K562 (cell line): Measurements from ENCODE around the gene OSBPL3. TPM values are rescaled to one million over a fixed set of nuclear protein-coding genes. Genes with fewer than 3 reads are reported as not detected.

Source experiments
- FOSL1 ChIP-seq: fragments of 200-800 bp; sonication (Bioruptor generic); conservative IDR thresholded peaks from 2 replicates; pipeline ENCODE4 v1.6.1; 2016; ENCODE audit warnings: missing genetic modification characterization, missing compliant biosample characterization
- HDAC1 ChIP-seq, 2 experiments: fragments of 450-650 bp; IDR thresholded peaks; 2 replicates each; pipeline ENCODE4 v1.6.1; 2016 to 2017; ENCODE audit warnings: inconsistent platforms in 1 of 2, mild to moderate bottlenecking in 1 of 2, moderate library complexity in 1 of 2
- HEY1 ChIP-seq: fragments of 250-450 bp; sonication (Bioruptor Pico); IDR thresholded peaks from 2 replicates; pipeline ENCODE4 v1.5.0; 2020; ENCODE audit warnings: mild to moderate bottlenecking, moderate library complexity, borderline replicate concordance
- MIER1 ChIP-seq: fragments of 450-650 bp; IDR thresholded peaks from 2 replicates; pipeline ENCODE4 v1.6.1; 2016; ENCODE audit warnings: antibody characterized with exemption, mild to moderate bottlenecking, low read depth
- NCOA2 ChIP-seq, 2 experiments: fragments of 450-650 bp; IDR thresholded peaks; 2 replicates each; pipeline ENCODE4 v1.6.1; 2018; ENCODE audit warnings: mild to moderate bottlenecking in 2 of 2, moderate library complexity in 1 of 2; ENCODE audit not compliant: partially characterized antibody in 2 of 2
- POLR2A ChIP-seq: fragments of 450-650 bp; conservative IDR thresholded peaks from 2 replicates; pipeline ENCODE4 v1.6.1; 2016
- POLR2G ChIP-seq: fragments of 200-400 bp; formaldehyde crosslinking; IDR thresholded peaks from 2 replicates; pipeline ENCODE4 v1.6.1; 2017; ENCODE audit warnings: low read depth, mild to moderate bottlenecking, antibody characterized with exemption, low read length, moderate library complexity
- RBBP5 ChIP-seq: fragments of 200-600 bp; sonication (generic); IDR thresholded peaks from 2 replicates; pipeline ENCODE4 v1.6.1; 2012; ENCODE audit warnings: borderline replicate concordance, mild to moderate bottlenecking, low read length, control low read depth, inconsistent platforms; ENCODE audit not compliant: insufficient read depth, poor library complexity, severe bottlenecking
- SMAD1 ChIP-seq: fragments of 150-350 bp; IDR thresholded peaks from 2 replicates; pipeline ENCODE4 v1.6.1; 2014; ENCODE audit warnings: low read length, low read depth; ENCODE audit not compliant: partially characterized antibody
- STAT5B ChIP-seq: fragments of 250-450 bp; sonication (Bioruptor Pico); IDR thresholded peaks from 2 replicates; pipeline ENCODE4 v1.8.0; 2021; ENCODE audit warnings: mild to moderate bottlenecking, inconsistent platforms
- TEAD4 ChIP-seq, 2 experiments: sonication (generic) in 1 of 2; formaldehyde crosslinking in 1 of 2; IDR thresholded peaks; 2 replicates each; pipeline versions ENCODE4 v1.6.1 to v1.8.0; 2012 to 2022; ENCODE audit warnings: borderline replicate concordance in 1 of 2, inconsistent platforms in 1 of 2, low read length in 1 of 2, mild to moderate bottlenecking in 1 of 2, missing genetic modification reagents in 1 of 2
- ZNF143 ChIP-seq: sonication (generic); formaldehyde crosslinking; IDR thresholded peaks from 2 replicates; pipeline ENCODE4 v1.9.0; 2022; ENCODE audit warnings: mild to moderate bottlenecking, missing genetic modification reagents
- ZNF551 ChIP-seq: fragments of 250-450 bp; sonication (Bioruptor Pico); IDR thresholded peaks from 2 replicates; pipeline ENCODE4 v1.5.0; 2021; ENCODE audit warnings: mild to moderate bottlenecking, moderate library complexity
- polyA plus RNA-seq, 8 experiments: library from polyadenylated mRNA; depleted of rRNA in 4 of 8; stranded (reverse) in 5 of 8; unstranded in 3 of 8; fragments of >200 nt; fragmentation: Nextera tagmentation in 2 of 8; fragmentation: Illumina TruSeq in 1 of 8; extraction: Ambion mirVana in 2 of 8; extraction: Trizol in 1 of 8; gene quantifications; 2 replicates each; pipeline versions ENCODE4 v1.2.1 to v1.2.3, GENCODE V29; 2011 to 2014; ENCODE audit warnings: inconsistent platforms in 1 of 8, missing spikeins in 1 of 8
- total RNA-seq, 7 experiments: library from RNA; depleted of rRNA in 6 of 7; stranded (reverse); fragments of >200 nt in 6 of 7; fragmentation: Illumina TruSeq in 2 of 7; extraction: Trizol in 2 of 7; gene quantifications; 2 replicates each; pipeline versions ENCODE4 v1.2.1 to v1.2.3, GENCODE V29; 2011 to 2021; ENCODE audit warnings: low replicate concordance in 1 of 7
- TF ChIP-seq, protein P1 (sequence below): IDR thresholded peaks from 2 replicates; pipeline ENCODE4 v1.6.1; 2014; ENCODE audit warnings: antibody characterized with exemption
- TF ChIP-seq, protein P2 (sequence below): fragments of 450-650 bp; formaldehyde crosslinking; IDR thresholded peaks from 2 replicates; pipeline ENCODE4 v1.4.0; 2022; ENCODE audit warnings: missing genetic modification characterization
- TF ChIP-seq, protein P3 (sequence below), 2 experiments: fragments of 250-450 bp in 1 of 2; fragments of 450-650 bp in 1 of 2; sonication (Bioruptor Pico) in 1 of 2; IDR thresholded peaks; 2 replicates each; pipeline versions ENCODE4 v1.6.1 to v1.8.0; 2016 to 2021; ENCODE audit warnings: mild to moderate bottlenecking in 2 of 2, moderate library complexity in 2 of 2, missing compliant biosample characterization in 1 of 2, missing genetic modification characterization in 1 of 2
- TF ChIP-seq, protein P4 (sequence below): fragments of 450-650 bp; conservative IDR thresholded peaks from 2 replicates; pipeline ENCODE4 v1.6.1; 2016; ENCODE audit warnings: missing genetic modification characterization, low read depth, mild to moderate bottlenecking, control low read depth, missing compliant biosample characterization
- TF ChIP-seq, protein P5 (sequence below): sonication (generic); formaldehyde crosslinking; IDR thresholded peaks from 2 replicates; pipeline ENCODE4 v1.8.0; 2022; ENCODE audit warnings: missing genetic modification reagents, mild to moderate bottlenecking, borderline replicate concordance
- TF ChIP-seq, protein P6 (sequence below): fragments of 250-450 bp; sonication (Bioruptor Pico); IDR thresholded peaks from 2 replicates; pipeline ENCODE4 v1.4.0; 2020; ENCODE audit warnings: mild to moderate bottlenecking

Gene OSBPL3
- total and polyA plus RNA-seq, 9 of the 15 experiments (the other 6 are each of a cell fraction or from before 2014, with no cell fraction given) = 4.8 to 37.2 (median 26.5) TPM

DNA sequence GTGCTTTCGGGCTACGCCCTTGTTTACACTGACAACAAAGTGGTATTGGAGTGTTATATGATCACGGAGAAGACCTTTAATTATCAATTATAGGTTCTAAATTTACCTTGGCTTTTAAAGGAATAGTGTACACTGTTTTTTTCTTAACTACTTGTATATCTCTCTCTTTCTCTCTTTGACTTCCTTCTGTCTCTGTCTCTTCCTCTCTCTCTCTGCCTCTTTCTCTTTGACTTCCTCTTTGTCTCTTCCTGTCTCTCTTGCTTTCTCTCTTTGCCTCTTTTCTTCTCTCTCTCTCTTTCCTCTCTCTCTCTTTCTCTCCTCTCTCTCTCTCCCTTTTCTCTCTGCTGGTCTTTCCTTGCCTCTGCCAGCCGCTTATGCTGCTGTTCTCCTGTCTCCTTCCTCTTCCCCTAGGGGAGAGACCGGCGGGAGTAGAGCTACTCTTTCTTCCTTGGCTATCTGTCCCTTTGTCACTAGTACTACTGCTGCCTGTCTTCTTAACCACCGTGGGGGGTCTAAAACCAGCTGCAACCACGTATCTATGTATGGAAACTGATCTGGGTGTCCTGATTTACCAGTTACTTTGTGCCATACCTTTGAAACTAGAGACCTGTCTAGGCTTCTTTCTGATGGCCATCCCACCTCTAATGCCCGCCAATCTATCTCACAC, 185.9 kb downstream of the OSBPL3 start (continued):
- TF ChIP-seq HDAC1 (IDR thresholded peaks at IDR 0.05) (peak in 1 of 2 experiments; percentile 73; a peak in 2 of 4 replicates), ZNF551 (no peak), FOSL1 (no peak), STAT5B (no peak), MIER1 (no peak), HEY1 (CRISPR knock-in tag) (no peak), ZNF143 (CRISPR knock-in tag) (no peak), NCOA2 (IDR thresholded peaks at IDR 0.05; ENCODE audit: partially characterized antibody in 2 of 2) (no peak), POLR2G (no peak), RBBP5 (no peak), POLR2A (peak; percentile 49), SMAD1 (no peak), TEAD4 (IDR thresholded peaks at IDR 0.05; ENCODE audit: low read length) (no peak), TEAD4 (CRISPR knock-in tag; IDR thresholded peaks at IDR 0.05; ENCODE audit: borderline replicate concordance) (no peak)
- TF ChIP-seq, protein P1, sequence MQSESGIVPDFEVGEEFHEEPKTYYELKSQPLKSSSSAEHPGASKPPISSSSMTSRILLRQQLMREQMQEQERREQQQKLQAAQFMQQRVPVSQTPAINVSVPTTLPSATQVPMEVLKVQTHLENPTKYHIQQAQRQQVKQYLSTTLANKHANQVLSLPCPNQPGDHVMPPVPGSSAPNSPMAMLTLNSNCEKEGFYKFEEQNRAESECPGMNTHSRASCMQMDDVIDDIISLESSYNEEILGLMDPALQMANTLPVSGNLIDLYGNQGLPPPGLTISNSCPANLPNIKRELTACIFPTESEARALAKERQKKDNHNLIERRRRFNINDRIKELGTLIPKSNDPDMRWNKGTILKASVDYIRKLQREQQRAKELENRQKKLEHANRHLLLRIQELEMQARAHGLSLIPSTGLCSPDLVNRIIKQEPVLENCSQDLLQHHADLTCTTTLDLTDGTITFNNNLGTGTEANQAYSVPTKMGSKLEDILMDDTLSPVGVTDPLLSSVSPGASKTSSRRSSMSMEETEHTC = no peak
- TF ChIP-seq, protein P2, sequence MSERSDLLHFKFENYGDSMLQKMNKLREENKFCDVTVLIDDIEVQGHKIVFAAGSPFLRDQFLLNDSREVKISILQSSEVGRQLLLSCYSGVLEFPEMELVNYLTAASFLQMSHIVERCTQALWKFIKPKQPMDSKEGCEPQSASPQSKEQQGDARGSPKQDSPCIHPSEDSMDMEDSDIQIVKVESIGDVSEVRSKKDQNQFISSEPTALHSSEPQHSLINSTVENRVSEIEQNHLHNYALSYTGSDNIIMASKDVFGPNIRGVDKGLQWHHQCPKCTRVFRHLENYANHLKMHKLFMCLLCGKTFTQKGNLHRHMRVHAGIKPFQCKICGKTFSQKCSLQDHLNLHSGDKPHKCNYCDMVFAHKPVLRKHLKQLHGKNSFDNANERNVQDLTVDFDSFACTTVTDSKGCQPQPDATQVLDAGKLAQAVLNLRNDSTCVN (CRISPR knock-in tag) = peak; percentile 87
- TF ChIP-seq, protein P3, sequence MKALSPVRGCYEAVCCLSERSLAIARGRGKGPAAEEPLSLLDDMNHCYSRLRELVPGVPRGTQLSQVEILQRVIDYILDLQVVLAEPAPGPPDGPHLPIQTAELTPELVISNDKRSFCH (CRISPR knock-in tag; IDR thresholded peaks at IDR 0.05) = no peak
- TF ChIP-seq, protein P3 (tag; IDR thresholded peaks at IDR 0.05) = no peak
- TF ChIP-seq, protein P4, sequence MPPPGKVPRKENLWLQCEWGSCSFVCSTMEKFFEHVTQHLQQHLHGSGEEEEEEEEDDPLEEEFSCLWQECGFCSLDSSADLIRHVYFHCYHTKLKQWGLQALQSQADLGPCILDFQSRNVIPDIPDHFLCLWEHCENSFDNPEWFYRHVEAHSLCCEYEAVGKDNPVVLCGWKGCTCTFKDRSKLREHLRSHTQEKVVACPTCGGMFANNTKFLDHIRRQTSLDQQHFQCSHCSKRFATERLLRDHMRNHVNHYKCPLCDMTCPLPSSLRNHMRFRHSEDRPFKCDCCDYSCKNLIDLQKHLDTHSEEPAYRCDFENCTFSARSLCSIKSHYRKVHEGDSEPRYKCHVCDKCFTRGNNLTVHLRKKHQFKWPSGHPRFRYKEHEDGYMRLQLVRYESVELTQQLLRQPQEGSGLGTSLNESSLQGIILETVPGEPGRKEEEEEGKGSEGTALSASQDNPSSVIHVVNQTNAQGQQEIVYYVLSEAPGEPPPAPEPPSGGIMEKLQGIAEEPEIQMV (tag) = 0 out of 2 replicates have a peak, but pooled peaks have one; percentile 24
- TF ChIP-seq, protein P5, sequence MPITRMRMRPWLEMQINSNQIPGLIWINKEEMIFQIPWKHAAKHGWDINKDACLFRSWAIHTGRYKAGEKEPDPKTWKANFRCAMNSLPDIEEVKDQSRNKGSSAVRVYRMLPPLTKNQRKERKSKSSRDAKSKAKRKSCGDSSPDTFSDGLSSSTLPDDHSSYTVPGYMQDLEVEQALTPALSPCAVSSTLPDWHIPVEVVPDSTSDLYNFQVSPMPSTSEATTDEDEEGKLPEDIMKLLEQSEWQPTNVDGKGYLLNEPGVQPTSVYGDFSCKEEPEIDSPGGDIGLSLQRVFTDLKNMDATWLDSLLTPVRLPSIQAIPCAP (CRISPR knock-in tag) = no peak
- TF ChIP-seq, protein P6, sequence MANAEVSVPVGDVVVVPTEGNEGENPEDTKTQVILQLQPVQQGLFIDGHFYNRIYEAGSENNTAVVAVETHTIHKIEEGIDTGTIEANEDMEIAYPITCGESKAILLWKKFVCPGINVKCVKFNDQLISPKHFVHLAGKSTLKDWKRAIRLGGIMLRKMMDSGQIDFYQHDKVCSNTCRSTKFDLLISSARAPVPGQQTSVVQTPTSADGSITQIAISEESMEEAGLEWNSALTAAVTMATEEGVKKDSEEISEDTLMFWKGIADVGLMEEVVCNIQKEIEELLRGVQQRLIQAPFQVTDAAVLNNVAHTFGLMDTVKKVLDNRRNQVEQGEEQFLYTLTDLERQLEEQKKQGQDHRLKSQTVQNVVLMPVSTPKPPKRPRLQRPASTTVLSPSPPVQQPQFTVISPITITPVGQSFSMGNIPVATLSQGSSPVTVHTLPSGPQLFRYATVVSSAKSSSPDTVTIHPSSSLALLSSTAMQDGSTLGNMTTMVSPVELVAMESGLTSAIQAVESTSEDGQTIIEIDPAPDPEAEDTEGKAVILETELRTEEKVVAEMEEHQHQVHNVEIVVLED (CRISPR knock-in tag) = 0 out of 2 replicates have a peak, but pooled peaks have one; percentile 21
